CD1c-positive myeloid dendritic cell (primary cell): Measurements from ENCODE around the gene FZD4.
"Not testable (repeated sequence)": the region's sequence is repeated elsewhere in the genome, so short reads cannot be mapped to it uniquely, and the experiment has no call there.

Experiments used
- DNase-seq: peaks from one replicate; pipeline ENCODE4 v3.0.0-alpha.2; 2016; ENCODE audit errors: extremely low spot score

The FZD4 gene

GRCh38 chr11:86938203-86938899, 16.8 kb downstream of the FZD4 start:
- DNase-seq: no peak

- not testable (repeated sequence) for DNase-seq
These were observed 17.9 kb downstream of the FZD4 start for GRCh38 chr11:86937193-86937806.

- DNase-seq: no peak
These were observed 20.1 kb downstream of the FZD4 start for GRCh38 chr11:86934926-86935579.

- DNase-seq: no peak
These were observed 20.7 kb downstream of the FZD4 start for GRCh38 chr11:86934582-86934900.

- no peak for DNase-seq
These were observed 21.2 kb downstream of the FZD4 start for GRCh38 chr11:86933891-86934581.

- DNase-seq: no peak
These were observed 22.0 kb downstream of the FZD4 start for GRCh38 chr11:86932924-86933875.

GRCh38 chr11:86932259-86932585, 23.0 kb downstream of the FZD4 start:
- DNase-seq: no peak

GRCh38 chr11:86931548-86932258, 23.5 kb downstream of the FZD4 start:
- DNase-seq: no peak

GRCh38 chr11:86930957-86931547, 24.1 kb downstream of the FZD4 start:
- DNase-seq: no peak

- no peak for DNase-seq
These were observed 28.2 kb downstream of the FZD4 start for GRCh38 chr11:86926975-86927374.

GRCh38 chr11:86923999-86924766, 31.0 kb downstream of the FZD4 start:
- DNase-seq: no peak

GRCh38 chr11:86922225-86922624, 33.0 kb downstream of the FZD4 start:
- DNase-seq: no peak

- no peak for DNase-seq
These were observed 35.5 kb downstream of the FZD4 start for GRCh38 chr11:86919557-86920210.

- no peak for DNase-seq
These were observed 36.2 kb downstream of the FZD4 start for GRCh38 chr11:86918973-86919372.

- DNase-seq: no peak
These were observed 36.7 kb downstream of the FZD4 start for GRCh38 chr11:86918496-86918895.

- no peak for DNase-seq
These were observed 37.6 kb downstream of the FZD4 start for GRCh38 chr11:86917589-86917988.

GRCh38 chr11:86916330-86916729, 38.9 kb downstream of the FZD4 start:
- DNase-seq: no peak

GRCh38 chr11:86915850-86916249, 39.3 kb downstream of the FZD4 start:
- DNase-seq: not testable (repeated sequence)

- DNase-seq: no peak
These were observed 40.2 kb downstream of the FZD4 start for GRCh38 chr11:86914865-86915519.
